GM12892 (cell line): ENCODE results near the gene STK32C.

Experiments used
- POLR2A ChIP-seq: IDR thresholded peaks from 2 replicates; pipeline ENCODE4 v1.6.1; 2011; ENCODE audit warnings: low read depth, low read length, control low read depth
- POLR2AphosphoS5 ChIP-seq: IDR thresholded peaks from 2 replicates; pipeline ENCODE4 v1.6.1; 2011; ENCODE audit warnings: low read depth, low read length, control low read depth
- TAF1 ChIP-seq: IDR thresholded peaks from 2 replicates; pipeline ENCODE4 v1.6.1; 2011; ENCODE audit warnings: low read depth, mild to moderate bottlenecking, control low read depth, low read length, borderline replicate concordance

GRCh38 chr10:132256866-132257265 lies 50.9 kb downstream of the STK32C start:
- no peak for TF ChIP-seq POLR2A
- no peak for TF ChIP-seq POLR2AphosphoS5
- TF ChIP-seq TAF1, result no peak
